Measurements from ENCODE around the gene LY86. TPM values are rescaled to one million over a fixed set of nuclear protein-coding genes. Genes with fewer than 3 reads are reported as not detected.

Gene LY86
- total and polyA plus RNA-seq, 7 donors: 0.18 to 1.3 (median 0.42) TPM

DNA sequence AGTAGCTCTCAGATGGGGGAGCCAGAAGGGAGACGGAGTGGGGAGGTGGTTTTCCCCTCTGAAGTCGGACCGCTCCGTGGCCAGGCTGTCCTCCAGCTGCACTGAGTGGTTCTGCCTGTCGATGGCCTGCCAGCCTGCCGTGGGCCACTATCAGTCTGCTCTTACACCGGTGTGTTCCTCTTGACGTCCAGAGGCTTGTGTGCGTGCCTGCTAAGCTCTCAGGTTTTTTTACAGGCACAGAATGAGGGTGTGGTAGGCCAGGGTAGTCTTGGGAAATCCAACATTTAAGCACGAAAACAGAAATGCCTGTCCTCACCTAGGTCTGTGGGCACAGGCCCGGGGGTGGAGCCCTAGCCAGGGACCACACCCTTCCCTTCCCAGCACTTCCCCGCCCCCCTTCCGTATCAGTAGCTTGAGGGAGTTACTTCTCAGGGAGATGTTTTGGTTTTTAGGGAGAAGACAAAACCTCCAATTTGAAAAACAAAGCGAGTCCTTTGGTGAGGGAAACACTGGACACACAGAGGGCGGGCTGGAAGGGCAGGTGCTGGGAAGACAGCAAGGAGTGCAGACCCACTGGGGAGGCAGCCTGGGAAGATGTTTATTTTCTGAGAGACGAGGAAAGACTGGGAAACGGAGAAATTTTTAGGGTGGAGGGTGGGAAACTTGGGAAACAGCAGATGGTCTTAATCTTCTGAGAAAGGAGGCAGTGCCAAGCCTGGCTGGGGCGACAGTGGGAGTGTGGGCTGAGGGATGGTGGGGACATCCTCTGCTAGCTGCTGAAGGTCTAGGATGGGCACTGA, 106.5 kb downstream of the LY86 start:
- intact Hi-C loops (cut with DNase I): no loop called here
- Histone ChIP-seq H3K27me3 (ENCODE audit: insufficient read depth in 3 of 3, low read length in 2 of 3) (peaks cover 0 to 1% (median 0%) of the 10 kb centered on the region in 3 donors), H3K4me1 (peaks cover 8% of the 10 kb centered on the region), H3K27ac (peak overlapping the region; percentile 50), H3K4me3 (no peak overlapping the region), H3K9me3 (no peaks in the 10 kb centered on the region), H3K36me3 (ENCODE audit: insufficient read depth in 1 of 2, low read depth in 1 of 2) (no peaks in the 10 kb centered on the region)
- ATAC-seq (peak in 1 of 4 donors; percentile 18), DNase-seq (peak in 1 of 2 donors; percentile 63)
- WGBS, 3 donors: 46 to 50% (median 46%) methylated on average over 17 to 18 of the region's 18 CpGs
- TF ChIP-seq, protein P1, sequence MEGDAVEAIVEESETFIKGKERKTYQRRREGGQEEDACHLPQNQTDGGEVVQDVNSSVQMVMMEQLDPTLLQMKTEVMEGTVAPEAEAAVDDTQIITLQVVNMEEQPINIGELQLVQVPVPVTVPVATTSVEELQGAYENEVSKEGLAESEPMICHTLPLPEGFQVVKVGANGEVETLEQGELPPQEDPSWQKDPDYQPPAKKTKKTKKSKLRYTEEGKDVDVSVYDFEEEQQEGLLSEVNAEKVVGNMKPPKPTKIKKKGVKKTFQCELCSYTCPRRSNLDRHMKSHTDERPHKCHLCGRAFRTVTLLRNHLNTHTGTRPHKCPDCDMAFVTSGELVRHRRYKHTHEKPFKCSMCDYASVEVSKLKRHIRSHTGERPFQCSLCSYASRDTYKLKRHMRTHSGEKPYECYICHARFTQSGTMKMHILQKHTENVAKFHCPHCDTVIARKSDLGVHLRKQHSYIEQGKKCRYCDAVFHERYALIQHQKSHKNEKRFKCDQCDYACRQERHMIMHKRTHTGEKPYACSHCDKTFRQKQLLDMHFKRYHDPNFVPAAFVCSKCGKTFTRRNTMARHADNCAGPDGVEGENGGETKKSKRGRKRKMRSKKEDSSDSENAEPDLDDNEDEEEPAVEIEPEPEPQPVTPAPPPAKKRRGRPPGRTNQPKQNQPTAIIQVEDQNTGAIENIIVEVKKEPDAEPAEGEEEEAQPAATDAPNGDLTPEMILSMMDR (IDR thresholded peaks at IDR 0.05): no peak

DNA sequence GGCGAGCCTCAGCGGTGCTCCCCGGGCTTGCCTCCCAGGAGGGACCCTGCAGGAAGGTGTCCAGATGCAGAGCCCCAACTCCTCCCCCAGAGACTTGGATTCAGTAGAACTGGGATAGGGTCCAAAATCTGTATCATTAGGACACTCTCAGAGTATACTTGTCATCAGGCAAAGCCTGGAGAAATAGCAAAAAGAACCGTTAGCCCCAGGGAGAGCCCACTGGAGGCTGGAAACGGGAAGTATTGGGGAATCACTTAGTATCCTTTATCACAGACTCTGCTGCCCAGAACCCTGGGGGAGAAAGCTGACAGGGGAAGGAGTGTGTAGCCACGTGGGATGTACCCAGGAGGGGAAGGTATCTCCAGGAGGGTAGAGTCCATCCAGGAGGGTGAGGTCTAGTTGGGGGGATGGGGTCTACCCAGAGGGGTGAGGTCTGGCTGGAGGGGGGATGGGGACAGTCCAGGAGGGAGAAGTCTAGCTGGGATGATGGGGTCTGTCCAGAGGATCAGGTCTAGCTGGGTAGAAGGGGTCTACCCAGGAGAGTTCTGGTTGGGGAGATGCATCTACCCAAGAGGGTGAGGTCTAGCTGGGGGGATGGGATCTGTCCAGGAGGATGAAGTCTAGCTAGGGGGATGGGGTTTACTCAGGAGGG, 107.2 kb downstream of the LY86 start:
- ATAC-seq: no peak
- Histone ChIP-seq H3K36me3 (ENCODE audit: insufficient read depth in 1 of 2, low read depth in 1 of 2) (no peaks in the 10 kb centered on the region), H3K4me1 (peaks cover 8% of the 10 kb centered on the region), H3K4me3 (no peak overlapping the region), H3K27ac (peak overlapping the region; percentile 50), H3K27me3 (ENCODE audit: insufficient read depth in 3 of 3, low read length in 2 of 3) (peaks cover 0 to 1% (median 0%) of the 10 kb centered on the region in 3 donors), H3K9me3 (no peaks in the 10 kb centered on the region)
- 38 to 49% (median 47%) methylated on average over 6 of the region's 6 CpGs for WGBS, 3 donors
- no peak for DNase-seq
- intact Hi-C loops (cut with DNase I): no loop called here
- TF ChIP-seq, protein P1 (IDR thresholded peaks at IDR 0.05): no peak

DNA sequence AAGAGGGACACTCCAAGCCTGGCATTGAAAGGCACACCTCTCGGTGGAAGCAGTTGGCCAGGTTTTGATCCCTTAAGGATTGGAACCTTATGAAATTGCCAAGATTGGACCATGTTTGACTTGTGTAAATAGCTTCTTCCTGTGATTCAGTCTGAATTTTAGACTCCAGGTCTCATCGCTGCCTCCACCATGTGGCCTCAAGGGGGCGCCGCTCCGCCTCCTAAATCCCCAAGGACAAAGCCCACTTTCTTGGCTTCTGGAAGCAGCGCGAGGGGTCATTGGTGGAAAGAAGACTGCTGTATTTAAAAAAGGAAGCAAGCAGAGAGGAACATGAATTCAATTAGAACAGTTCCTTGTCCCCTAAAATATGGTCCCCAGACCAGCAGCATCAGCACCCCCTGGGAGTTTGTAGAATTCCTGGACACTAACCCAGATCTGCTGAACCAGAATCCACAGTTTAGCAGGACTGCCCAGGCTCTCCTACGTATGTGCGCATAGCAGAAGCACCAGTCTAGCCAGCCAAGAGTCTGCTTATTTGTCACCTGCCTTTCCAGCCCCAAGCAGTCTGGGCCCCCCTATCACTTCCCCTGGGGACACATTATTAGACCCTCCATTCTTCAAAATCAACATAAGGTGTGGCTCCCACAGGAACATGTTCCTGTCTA, 108.5 kb downstream of the LY86 start:
- Histone ChIP-seq H3K27ac (no peak overlapping the region), H3K36me3 (ENCODE audit: insufficient read depth in 1 of 2, low read depth in 1 of 2) (no peaks in the 10 kb centered on the region), H3K27me3 (ENCODE audit: insufficient read depth in 3 of 3, low read length in 2 of 3) (no peaks in the 10 kb centered on the region), H3K4me3 (no peak overlapping the region), H3K4me1 (peaks cover 8% of the 10 kb centered on the region), H3K9me3 (no peaks in the 10 kb centered on the region)
- peak; percentile 46 to 69 for DNase-seq
- intact Hi-C loops (cut with DNase I): no loop called here
- TF ChIP-seq, protein P1 (IDR thresholded peaks at IDR 0.05): peak; percentile 51
- 43 to 59% (median 49%) methylated on average over 9 of the region's 9 CpGs for WGBS, 3 donors
- peak in 1 of 4 donors; percentile 35 for ATAC-seq

DNA sequence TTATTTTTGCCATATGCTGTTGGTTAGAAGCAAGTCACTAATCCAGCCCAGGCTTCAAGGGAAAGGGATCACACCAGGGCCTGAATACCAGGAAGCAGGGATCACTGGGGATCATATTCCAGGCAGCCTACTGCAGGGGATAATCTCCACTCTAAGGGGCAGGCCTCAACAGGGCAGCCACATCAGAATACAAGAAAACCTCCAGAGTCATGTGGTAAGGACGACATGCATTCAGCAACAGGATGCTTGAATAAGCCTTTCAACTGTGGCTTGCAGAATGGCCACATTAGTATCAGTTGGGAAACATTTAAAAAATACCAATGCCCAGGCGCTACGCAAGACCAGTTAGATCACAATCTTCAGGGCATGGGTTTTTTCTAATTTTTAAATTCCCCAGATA, 109.1 kb downstream of the LY86 start:
- intact Hi-C loops (cut with DNase I): no loop called here
- no peak overlapping the region for H3K27ac ChIP-seq
- ATAC-seq (no peak), DNase-seq (no peak)
- TF ChIP-seq, protein P1 (IDR thresholded peaks at IDR 0.05): no peak
- no peaks in the 10 kb centered on the region for H3K9me3 ChIP-seq
- no peak overlapping the region for H3K4me3 ChIP-seq
- peaks cover 8% of the 10 kb centered on the region for H3K4me1 ChIP-seq
- no peaks in the 10 kb centered on the region for H3K36me3 ChIP-seq (ENCODE audit: insufficient read depth in 1 of 2, low read depth in 1 of 2)
- 82 to 92% (median 92%) methylated on average over 3 of the region's 3 CpGs for WGBS, 3 donors
- no peaks in the 10 kb centered on the region for H3K27me3 ChIP-seq (ENCODE audit: insufficient read depth in 3 of 3, low read length in 2 of 3)

All from psoas muscle (tissue), 8 donors.